PC-9 (cell line): ENCODE results near the gene ZNF646.

Source experiments
- EZH2 ChIP-seq: fragments of 200-600 bp; sonication (generic); IDR thresholded peaks from 2 replicates; pipeline ENCODE4 v1.8.0; 2017; ENCODE audit warnings: antibody characterized with exemption, low read depth
- TF ChIP-seq, protein P1 (sequence below): fragments of 200-600 bp; sonication (generic); conservative IDR thresholded peaks from 2 replicates; pipeline ENCODE4 v1.6.1; 2017; ENCODE audit warnings: mixed run types, antibody characterized with exemption, mild to moderate bottlenecking, moderate library complexity

DNA sequence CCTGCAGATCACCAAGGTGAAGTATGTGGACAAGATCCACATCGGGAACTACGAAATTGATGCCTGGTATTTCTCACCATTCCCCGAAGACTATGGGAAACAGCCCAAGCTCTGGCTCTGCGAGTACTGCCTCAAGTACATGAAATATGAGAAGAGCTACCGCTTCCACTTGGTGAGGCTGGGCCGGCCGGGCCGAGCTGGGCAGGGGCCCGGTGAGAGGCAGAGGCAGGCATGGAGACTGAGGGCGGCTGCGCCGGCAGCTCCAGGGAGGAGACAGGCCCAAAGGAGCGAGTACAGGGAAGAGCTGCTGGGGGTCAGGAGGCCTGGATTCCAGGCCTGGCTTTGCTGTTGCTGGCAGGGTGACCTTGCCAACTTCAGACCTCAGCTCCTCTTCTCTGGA lies 53.0 kb downstream of the ZNF646 start:
- no peak for TF ChIP-seq EZH2
- TF ChIP-seq, protein P1, sequence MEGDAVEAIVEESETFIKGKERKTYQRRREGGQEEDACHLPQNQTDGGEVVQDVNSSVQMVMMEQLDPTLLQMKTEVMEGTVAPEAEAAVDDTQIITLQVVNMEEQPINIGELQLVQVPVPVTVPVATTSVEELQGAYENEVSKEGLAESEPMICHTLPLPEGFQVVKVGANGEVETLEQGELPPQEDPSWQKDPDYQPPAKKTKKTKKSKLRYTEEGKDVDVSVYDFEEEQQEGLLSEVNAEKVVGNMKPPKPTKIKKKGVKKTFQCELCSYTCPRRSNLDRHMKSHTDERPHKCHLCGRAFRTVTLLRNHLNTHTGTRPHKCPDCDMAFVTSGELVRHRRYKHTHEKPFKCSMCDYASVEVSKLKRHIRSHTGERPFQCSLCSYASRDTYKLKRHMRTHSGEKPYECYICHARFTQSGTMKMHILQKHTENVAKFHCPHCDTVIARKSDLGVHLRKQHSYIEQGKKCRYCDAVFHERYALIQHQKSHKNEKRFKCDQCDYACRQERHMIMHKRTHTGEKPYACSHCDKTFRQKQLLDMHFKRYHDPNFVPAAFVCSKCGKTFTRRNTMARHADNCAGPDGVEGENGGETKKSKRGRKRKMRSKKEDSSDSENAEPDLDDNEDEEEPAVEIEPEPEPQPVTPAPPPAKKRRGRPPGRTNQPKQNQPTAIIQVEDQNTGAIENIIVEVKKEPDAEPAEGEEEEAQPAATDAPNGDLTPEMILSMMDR = no peak
